Liver (tissue), 9 donors: Measurements from ENCODE around the gene SPHK1. TPM values are rescaled to one million over a fixed set of nuclear protein-coding genes. Genes with fewer than 3 reads are reported as not detected.

Experiments used
- DNase-seq: peaks from one replicate; pipeline ENCODE4 v3.0.0-alpha.2; 2017; ENCODE audit warnings: low spot score
- H3K27ac ChIP-seq, 2 donors: one replicate each; pipeline ENCODE4 v1.7.0; 2013; ENCODE audit warnings: inconsistent platforms in 2 of 2, low read length in 2 of 2, control low read depth in 1 of 2, low read depth in 1 of 2, mild to moderate bottlenecking in 1 of 2
- H3K27me3 ChIP-seq, 4 donors: one replicate each; pipeline versions ENCODE4 v1.6.1 to v1.7.0; 2013; ENCODE audit warnings: low read length in 3 of 4, inconsistent platforms in 1 of 4, mild to moderate bottlenecking in 1 of 4, moderate library complexity in 1 of 4; ENCODE audit not compliant: control insufficient read depth in 4 of 4, insufficient read depth in 4 of 4
- H3K36me3 ChIP-seq, 4 donors: one replicate each; pipeline versions ENCODE4 v1.6.1 to v1.7.0; 2013; ENCODE audit warnings: low read length in 3 of 4, mild to moderate bottlenecking in 3 of 4, low read depth in 1 of 4, moderate library complexity in 1 of 4; ENCODE audit not compliant: control insufficient read depth in 4 of 4, insufficient read depth in 3 of 4
- H3K4me1 ChIP-seq, 4 donors: one replicate each; pipeline versions ENCODE4 v1.6.1 to v1.7.0; 2013; ENCODE audit warnings: low read length in 3 of 4, mild to moderate bottlenecking in 3 of 4, moderate library complexity in 1 of 4; ENCODE audit not compliant: control insufficient read depth in 4 of 4, insufficient read depth in 4 of 4
- H3K4me3 ChIP-seq, 3 donors: one replicate each; pipeline versions ENCODE4 v1.6.1 to v1.7.0; 2013; ENCODE audit warnings: low read length in 3 of 3, control low read depth in 1 of 3, low read depth in 1 of 3, mild to moderate bottlenecking in 1 of 3
- H3K9ac ChIP-seq, 2 donors: one replicate each; pipeline ENCODE4 v1.7.0; 2013; ENCODE audit warnings: low read length in 2 of 2, mild to moderate bottlenecking in 2 of 2, moderate library complexity in 2 of 2, control low read depth in 1 of 2, low read depth in 1 of 2
- H3K9me3 ChIP-seq, 4 donors: one replicate each; pipeline versions ENCODE4 v1.6.1 to v1.7.0; 2013; ENCODE audit warnings: low read length in 3 of 4; ENCODE audit not compliant: control insufficient read depth in 4 of 4
- EGR1 ChIP-seq, 2 donors: IDR thresholded peaks; 2 replicates each; pipeline ENCODE4 v1.6.1; 2016 to 2018; ENCODE audit warnings: antibody characterized with exemption in 2 of 2, low read depth in 2 of 2
- FOXA1 ChIP-seq: IDR thresholded peaks from 2 replicates; pipeline ENCODE4 v1.6.1; 2016; ENCODE audit warnings: antibody characterized with exemption
- FOXA2 ChIP-seq: IDR thresholded peaks from 2 replicates; pipeline ENCODE4 v1.6.1; 2016; ENCODE audit warnings: antibody characterized with exemption
- GABPA ChIP-seq, 2 donors: IDR thresholded peaks in 1 of 2; conservative IDR thresholded peaks in 1 of 2; 2 replicates each; pipeline ENCODE4 v1.6.1; 2016; ENCODE audit warnings: antibody characterized with exemption in 2 of 2, mild to moderate bottlenecking in 1 of 2, moderate library complexity in 1 of 2
- HNF4A ChIP-seq, 2 donors: conservative IDR thresholded peaks; 2 replicates each; pipeline ENCODE4 v1.6.1; 2016; ENCODE audit warnings: antibody characterized with exemption in 2 of 2, mild to moderate bottlenecking in 2 of 2
- HNF4G ChIP-seq: IDR thresholded peaks from 2 replicates; pipeline ENCODE4 v1.6.1; 2016; ENCODE audit warnings: antibody characterized with exemption
- JUND ChIP-seq, 2 donors: IDR thresholded peaks; 2 replicates each; pipeline ENCODE4 v1.6.1; 2016; ENCODE audit warnings: antibody characterized with exemption in 2 of 2
- NR2F2 ChIP-seq: IDR thresholded peaks from 2 replicates; pipeline ENCODE4 v1.6.1; 2016; ENCODE audit warnings: antibody characterized with exemption
- RAD21 ChIP-seq, 2 donors: IDR thresholded peaks; 2 replicates each; pipeline ENCODE4 v1.6.1; 2016; ENCODE audit warnings: antibody characterized with exemption in 2 of 2, mild to moderate bottlenecking in 2 of 2
- RXRA ChIP-seq, 2 donors: IDR thresholded peaks; 2 replicates each; pipeline ENCODE4 v1.6.1; 2017 to 2018; ENCODE audit warnings: antibody characterized with exemption in 2 of 2, mild to moderate bottlenecking in 1 of 2
- SP1 ChIP-seq: IDR thresholded peaks from 2 replicates; pipeline ENCODE4 v1.6.1; 2018; ENCODE audit warnings: antibody characterized with exemption, mild to moderate bottlenecking
- TAF1 ChIP-seq: conservative IDR thresholded peaks from 2 replicates; pipeline ENCODE4 v1.6.1; 2016; ENCODE audit warnings: antibody characterized with exemption, mild to moderate bottlenecking
- YY1 ChIP-seq: IDR thresholded peaks from 2 replicates; pipeline ENCODE4 v1.6.1; 2016; ENCODE audit warnings: antibody characterized with exemption, mild to moderate bottlenecking
- WGBS: extraction: QIAGEN DNeasy Blood & Tissue Kit; methylation state at CpG from one replicate; pipeline ENCODE4 v1.1.7; 2013; 5-methylcytosine and 5-hydroxymethylcytosine counted together
- polyA plus RNA-seq, 2 donors: library from polyadenylated mRNA; stranded (reverse) in 1 of 2; unstranded in 1 of 2; fragments of 200-250 nt in 1 of 2; fragments of >200 nt in 1 of 2; fragmentation: Nextera tagmentation in 1 of 2; extraction: Ambion mirVana in 1 of 2; gene quantifications; one replicate each; pipeline versions ENCODE4 v1.2.1 to v1.2.3, GENCODE V29; 2013 to 2015
- total RNA-seq, 2 donors: library from RNA; depleted of rRNA; stranded (reverse); fragments of >200 nt; gene quantifications; one replicate each; pipeline ENCODE4 v1.2.3, GENCODE V29; 2014
- TF ChIP-seq, protein P1 (sequence below): IDR thresholded peaks from 2 replicates; pipeline ENCODE4 v1.6.1; 2016; ENCODE audit warnings: antibody characterized with exemption
- TF ChIP-seq, protein P2 (sequence below): IDR thresholded peaks from 2 replicates; pipeline ENCODE4 v1.6.1; 2016; ENCODE audit warnings: antibody characterized with exemption, mild to moderate bottlenecking
- TF ChIP-seq, protein P3 (sequence below): IDR thresholded peaks from 2 replicates; pipeline ENCODE4 v1.6.1; 2016; ENCODE audit warnings: antibody characterized with exemption
- TF ChIP-seq, protein P4 (sequence below): fragments of 150-350 bp; IDR thresholded peaks from 2 replicates; pipeline ENCODE4 v1.5.1; 2017; ENCODE audit warnings: improper control_type of control experiment, low read depth, low read length; ENCODE audit not compliant: missing input control
- TF ChIP-seq, protein P5 (sequence below): IDR thresholded peaks from 2 replicates; pipeline ENCODE4 v1.6.1; 2016; ENCODE audit warnings: antibody characterized with exemption
- donor health status: healthy.
- donor health status: healthy.
- donor health status: healthy.
- donor health status: healthy.
- donor health status: healthy.

SPHK1 gene
- total and polyA plus RNA-seq, 4 donors, result 0.89 to 11.4 (median 1.1) TPM

DNA sequence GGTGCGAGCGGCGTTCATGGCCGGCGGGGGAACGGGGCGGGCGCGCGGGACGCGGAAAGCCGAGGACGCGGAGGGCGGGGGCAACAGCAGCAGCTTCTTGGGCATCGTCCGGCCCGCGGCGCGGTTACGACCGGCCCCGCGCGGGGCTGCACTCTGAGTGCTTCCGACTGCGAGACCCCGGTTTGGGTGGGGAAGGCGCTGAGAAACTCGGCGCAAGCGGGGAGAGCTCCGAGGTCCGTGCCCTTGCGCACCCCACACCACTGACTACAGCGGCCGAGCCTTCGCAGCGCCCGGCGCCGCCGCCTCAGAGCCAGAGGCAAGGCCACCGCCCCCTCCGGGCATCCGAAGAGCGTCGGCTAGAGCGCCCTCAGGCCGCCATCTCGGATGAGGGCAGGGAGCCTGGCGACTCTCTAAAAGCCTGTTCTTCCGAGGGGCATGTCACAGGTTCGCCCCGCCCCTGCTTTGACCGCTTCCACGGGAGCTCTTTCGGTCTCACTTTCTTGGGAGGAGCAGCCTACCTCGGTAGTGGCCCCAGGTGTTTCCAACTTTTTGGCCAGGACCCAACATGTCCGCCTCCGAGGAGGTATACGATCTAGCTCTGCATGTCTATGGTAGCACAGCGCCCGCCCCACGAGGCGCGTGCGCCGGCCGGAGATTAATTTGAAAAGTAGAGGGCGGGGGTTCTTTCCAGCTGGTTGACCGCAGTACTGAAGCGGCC lies 30.7 kb upstream of the SPHK1 start, which contains the start of gene PRPSAP1:
Gene PRPSAP1 (minus strand): TSS at position 318 of the 718 bp plus-strand sequence. CDS start 213 bp downstream, at position 105.
- peak within 1 kb of the TSS; percentile 88 to 91 for H3K9ac ChIP-seq

More for the DNA sequence above, 30.7 kb upstream of the SPHK1 start, which contains the start of gene PRPSAP1:
- H3K4me1 ChIP-seq, result peaks cover 4 to 22% (median 18%) of the 10 kb centered on the region in 4 donors
- peak; percentile 99 for TF ChIP-seq YY1
- TF ChIP-seq FOXA1, result peak; percentile 12
- TF ChIP-seq NR2F2, result peak; percentile 22
- TF ChIP-seq EGR1 (IDR thresholded peaks at IDR 0.05; ENCODE audit: low read depth in 2 of 2), result peak; percentile 17 to 47
- TF ChIP-seq, protein P1, sequence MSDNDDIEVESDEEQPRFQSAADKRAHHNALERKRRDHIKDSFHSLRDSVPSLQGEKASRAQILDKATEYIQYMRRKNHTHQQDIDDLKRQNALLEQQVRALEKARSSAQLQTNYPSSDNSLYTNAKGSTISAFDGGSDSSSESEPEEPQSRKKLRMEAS, result peak; percentile 79
- no peak for TF ChIP-seq JUND (IDR thresholded peaks at IDR 0.05)
- peak; percentile 84 for TF ChIP-seq TAF1
- TF ChIP-seq, protein P2, sequence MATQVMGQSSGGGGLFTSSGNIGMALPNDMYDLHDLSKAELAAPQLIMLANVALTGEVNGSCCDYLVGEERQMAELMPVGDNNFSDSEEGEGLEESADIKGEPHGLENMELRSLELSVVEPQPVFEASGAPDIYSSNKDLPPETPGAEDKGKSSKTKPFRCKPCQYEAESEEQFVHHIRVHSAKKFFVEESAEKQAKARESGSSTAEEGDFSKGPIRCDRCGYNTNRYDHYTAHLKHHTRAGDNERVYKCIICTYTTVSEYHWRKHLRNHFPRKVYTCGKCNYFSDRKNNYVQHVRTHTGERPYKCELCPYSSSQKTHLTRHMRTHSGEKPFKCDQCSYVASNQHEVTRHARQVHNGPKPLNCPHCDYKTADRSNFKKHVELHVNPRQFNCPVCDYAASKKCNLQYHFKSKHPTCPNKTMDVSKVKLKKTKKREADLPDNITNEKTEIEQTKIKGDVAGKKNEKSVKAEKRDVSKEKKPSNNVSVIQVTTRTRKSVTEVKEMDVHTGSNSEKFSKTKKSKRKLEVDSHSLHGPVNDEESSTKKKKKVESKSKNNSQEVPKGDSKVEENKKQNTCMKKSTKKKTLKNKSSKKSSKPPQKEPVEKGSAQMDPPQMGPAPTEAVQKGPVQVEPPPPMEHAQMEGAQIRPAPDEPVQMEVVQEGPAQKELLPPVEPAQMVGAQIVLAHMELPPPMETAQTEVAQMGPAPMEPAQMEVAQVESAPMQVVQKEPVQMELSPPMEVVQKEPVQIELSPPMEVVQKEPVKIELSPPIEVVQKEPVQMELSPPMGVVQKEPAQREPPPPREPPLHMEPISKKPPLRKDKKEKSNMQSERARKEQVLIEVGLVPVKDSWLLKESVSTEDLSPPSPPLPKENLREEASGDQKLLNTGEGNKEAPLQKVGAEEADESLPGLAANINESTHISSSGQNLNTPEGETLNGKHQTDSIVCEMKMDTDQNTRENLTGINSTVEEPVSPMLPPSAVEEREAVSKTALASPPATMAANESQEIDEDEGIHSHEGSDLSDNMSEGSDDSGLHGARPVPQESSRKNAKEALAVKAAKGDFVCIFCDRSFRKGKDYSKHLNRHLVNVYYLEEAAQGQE, result peak; percentile 55
- TF ChIP-seq, protein P3, sequence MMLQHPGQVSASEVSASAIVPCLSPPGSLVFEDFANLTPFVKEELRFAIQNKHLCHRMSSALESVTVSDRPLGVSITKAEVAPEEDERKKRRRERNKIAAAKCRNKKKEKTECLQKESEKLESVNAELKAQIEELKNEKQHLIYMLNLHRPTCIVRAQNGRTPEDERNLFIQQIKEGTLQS, result no peak
- TF ChIP-seq SP1, result peak; percentile 66
- TF ChIP-seq, protein P4, sequence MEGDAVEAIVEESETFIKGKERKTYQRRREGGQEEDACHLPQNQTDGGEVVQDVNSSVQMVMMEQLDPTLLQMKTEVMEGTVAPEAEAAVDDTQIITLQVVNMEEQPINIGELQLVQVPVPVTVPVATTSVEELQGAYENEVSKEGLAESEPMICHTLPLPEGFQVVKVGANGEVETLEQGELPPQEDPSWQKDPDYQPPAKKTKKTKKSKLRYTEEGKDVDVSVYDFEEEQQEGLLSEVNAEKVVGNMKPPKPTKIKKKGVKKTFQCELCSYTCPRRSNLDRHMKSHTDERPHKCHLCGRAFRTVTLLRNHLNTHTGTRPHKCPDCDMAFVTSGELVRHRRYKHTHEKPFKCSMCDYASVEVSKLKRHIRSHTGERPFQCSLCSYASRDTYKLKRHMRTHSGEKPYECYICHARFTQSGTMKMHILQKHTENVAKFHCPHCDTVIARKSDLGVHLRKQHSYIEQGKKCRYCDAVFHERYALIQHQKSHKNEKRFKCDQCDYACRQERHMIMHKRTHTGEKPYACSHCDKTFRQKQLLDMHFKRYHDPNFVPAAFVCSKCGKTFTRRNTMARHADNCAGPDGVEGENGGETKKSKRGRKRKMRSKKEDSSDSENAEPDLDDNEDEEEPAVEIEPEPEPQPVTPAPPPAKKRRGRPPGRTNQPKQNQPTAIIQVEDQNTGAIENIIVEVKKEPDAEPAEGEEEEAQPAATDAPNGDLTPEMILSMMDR, result peak; percentile 36
- peak; percentile 43 to 50 for TF ChIP-seq RAD21 (IDR thresholded peaks at IDR 0.05)
- no peak for TF ChIP-seq HNF4G
- TF ChIP-seq GABPA (IDR thresholded peaks at IDR 0.05 in 1 of 2, conservative IDR thresholded peaks at IDR 0.05 in 1 of 2), result peak in 1 of 2 donors; percentile 45
- TF ChIP-seq, protein P5, sequence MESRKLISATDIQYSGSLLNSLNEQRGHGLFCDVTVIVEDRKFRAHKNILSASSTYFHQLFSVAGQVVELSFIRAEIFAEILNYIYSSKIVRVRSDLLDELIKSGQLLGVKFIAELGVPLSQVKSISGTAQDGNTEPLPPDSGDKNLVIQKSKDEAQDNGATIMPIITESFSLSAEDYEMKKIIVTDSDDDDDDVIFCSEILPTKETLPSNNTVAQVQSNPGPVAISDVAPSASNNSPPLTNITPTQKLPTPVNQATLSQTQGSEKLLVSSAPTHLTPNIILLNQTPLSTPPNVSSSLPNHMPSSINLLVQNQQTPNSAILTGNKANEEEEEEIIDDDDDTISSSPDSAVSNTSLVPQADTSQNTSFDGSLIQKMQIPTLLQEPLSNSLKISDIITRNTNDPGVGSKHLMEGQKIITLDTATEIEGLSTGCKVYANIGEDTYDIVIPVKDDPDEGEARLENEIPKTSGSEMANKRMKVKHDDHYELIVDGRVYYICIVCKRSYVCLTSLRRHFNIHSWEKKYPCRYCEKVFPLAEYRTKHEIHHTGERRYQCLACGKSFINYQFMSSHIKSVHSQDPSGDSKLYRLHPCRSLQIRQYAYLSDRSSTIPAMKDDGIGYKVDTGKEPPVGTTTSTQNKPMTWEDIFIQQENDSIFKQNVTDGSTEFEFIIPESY, result peak; percentile 28
- no peak for TF ChIP-seq HNF4A (conservative IDR thresholded peaks at IDR 0.05)
- TF ChIP-seq RXRA (IDR thresholded peaks at IDR 0.05), result peak; percentile 31 to 38
- TF ChIP-seq FOXA2, result no peak
- H3K27ac ChIP-seq, result peak within 1 kb of the TSS; percentile 78
- H3K4me3 ChIP-seq, result peak within 1 kb of the TSS; percentile 87 to 94 (median 89)
- peak; percentile 84 for DNase-seq
- H3K27me3 ChIP-seq, result no peaks in the 10 kb centered on the region
- under 1% methylated on average over 75 of the region's 75 CpGs for WGBS
- H3K36me3 ChIP-seq, result no peaks in the 10 kb centered on the region
- no peaks in the 10 kb centered on the region for H3K9me3 ChIP-seq
